CD4-positive, alpha-beta T cell treated with Interleukin-15 for 1 hour (primary cell): ENCODE data around the gene DMXL2.
A peak's percentile ranks its signal among the peaks of the same experiment; 100 is the strongest.
"Not testable (repeated sequence)": the region's sequence is repeated elsewhere in the genome, so short reads cannot be mapped to it uniquely, and the experiment has no call there.

Experiments
- DNase-seq: peaks from one replicate; pipeline ENCODE4 v3.0.0-alpha.2; 2020

Gene DMXL2

GRCh38 chr15:51623386-51623938, 891 bp upstream of the DMXL2 start:
- DNase-seq: no peak

DNA sequence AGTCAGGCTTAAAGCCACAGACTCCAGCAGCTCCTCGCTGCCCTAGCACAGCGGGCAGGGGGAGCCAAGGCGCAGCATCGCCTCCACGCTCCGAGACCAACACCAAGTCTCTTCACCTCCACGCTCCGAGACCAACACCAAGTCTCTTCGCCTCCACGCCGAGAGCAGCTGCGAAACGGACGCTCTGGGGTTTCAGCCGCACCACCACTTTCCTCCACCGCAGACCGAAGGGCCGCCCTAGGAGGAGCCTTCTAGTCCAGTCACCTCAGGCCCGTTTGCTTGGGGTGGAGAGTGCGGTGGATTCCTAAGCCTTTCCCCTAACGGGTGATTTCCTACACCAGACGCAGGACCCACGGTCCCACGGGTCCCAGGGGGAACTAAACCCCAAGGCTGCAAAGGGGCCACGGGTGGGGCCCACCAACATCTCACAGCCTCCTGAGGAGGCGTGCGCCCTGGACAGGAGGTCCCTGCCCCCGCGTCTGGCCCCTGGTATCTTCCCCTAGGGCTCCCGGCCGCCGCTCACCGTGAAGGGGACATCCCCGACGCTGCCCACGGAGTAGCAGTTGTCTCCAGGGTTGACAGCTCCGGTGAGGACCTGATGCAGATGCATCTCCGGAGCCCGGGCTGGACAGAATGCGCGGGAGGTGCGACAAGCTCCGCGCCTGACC, 501 bp downstream of the DMXL2 start:
- peak; percentile 57 for DNase-seq

- DNase-seq: no peak
These were observed 1.3 kb downstream of the DMXL2 start for GRCh38 chr15:51621155-51621765.

GRCh38 chr15:51620641-51621040, 1.9 kb downstream of the DMXL2 start:
- DNase-seq: no peak

DNA sequence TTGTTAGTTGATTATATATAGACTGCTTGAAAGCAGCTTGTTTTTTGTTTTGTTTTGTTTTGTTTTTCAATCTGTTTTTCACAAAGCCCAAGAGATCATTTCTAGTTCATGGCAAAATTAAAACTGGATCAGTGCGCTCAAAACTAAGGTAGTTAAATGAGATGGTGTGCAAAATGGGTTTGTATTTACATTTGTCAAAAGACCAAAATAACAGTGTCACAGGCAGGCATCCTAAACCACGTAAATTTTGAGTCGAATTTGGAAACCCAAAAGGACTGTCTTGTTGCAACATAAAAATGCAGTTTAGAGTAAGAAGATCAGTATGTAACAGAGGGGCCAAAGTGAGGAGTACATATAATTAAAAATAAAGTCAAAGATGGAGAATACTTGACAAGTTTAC, 2.4 kb downstream of the DMXL2 start:
- DNase-seq: no peak

- peak; percentile 59 for DNase-seq
These were observed 3.1 kb downstream of the DMXL2 start for GRCh38 chr15:51619331-51620035.

- DNase-seq: no peak
These were observed 4.7 kb downstream of the DMXL2 start for GRCh38 chr15:51617886-51618285.

GRCh38 chr15:51613951-51614350, 8.6 kb downstream of the DMXL2 start:
- DNase-seq: no peak

DNA sequence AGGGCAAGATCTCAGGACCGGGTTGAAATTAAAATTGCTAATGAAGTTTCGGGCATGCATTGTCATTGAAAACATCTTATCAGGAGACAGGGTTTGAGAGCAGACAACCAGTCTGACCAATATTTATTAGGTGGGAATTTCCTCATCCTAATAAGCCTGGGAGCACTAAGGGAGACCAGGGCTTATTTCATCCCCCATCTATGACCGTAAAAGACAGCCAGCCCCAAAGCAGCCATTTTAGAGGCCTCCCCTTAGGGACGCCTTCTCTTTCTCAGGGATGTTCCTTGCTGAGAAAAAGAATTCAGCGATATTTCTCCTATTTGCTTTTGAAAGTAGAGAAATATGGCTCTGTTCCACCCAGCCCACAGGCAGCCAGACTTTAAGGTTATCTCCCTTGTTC, 9.9 kb downstream of the DMXL2 start:
- DNase-seq: not testable (repeated sequence)

- DNase-seq: not testable (repeated sequence)
These were observed 19.1 kb downstream of the DMXL2 start for GRCh38 chr15:51603462-51603948.

- no peak for DNase-seq
These were observed 19.6 kb downstream of the DMXL2 start for GRCh38 chr15:51603002-51603401.

- DNase-seq: no peak
These were observed 20.1 kb downstream of the DMXL2 start for GRCh38 chr15:51602484-51602883.

DNA sequence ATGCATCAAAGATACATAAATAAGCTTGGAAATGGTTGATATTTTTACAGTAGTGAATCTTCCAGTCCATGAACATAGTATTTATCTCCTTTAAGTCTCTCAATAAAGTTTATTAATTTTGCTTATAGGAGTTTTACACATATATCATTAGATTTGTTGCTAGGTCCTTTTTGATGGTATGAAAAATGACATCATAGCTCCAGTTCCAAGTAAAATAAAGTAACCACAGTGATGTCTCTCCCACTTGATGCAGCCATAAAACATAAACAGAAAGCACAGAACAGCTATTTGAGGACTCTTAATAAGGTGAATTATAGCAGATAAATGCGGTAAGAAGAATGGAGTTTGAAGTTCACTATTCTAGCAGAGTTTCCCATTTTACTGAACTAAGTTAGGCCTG, 20.8 kb downstream of the DMXL2 start:
- DNase-seq: no peak

DNA sequence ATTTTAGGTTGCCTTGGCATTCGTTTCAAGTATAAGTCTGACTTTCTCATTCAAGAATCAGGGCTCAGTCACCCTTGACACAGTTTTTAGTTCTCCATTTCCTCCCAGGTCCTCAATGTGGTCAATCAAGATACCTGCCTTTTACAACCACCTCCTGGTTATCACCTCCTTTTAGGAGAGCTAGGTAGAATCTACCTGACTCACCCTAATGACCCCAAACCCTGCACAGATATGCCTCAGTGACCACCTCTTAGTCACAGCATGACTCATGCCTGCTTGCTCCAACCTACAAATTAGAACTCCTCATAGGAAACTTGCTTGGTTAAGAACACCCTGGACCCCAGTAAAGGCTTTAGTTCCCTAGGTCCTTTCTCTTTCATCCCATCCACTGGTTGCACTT, 22.5 kb downstream of the DMXL2 start:
- DNase-seq: no peak

DNA sequence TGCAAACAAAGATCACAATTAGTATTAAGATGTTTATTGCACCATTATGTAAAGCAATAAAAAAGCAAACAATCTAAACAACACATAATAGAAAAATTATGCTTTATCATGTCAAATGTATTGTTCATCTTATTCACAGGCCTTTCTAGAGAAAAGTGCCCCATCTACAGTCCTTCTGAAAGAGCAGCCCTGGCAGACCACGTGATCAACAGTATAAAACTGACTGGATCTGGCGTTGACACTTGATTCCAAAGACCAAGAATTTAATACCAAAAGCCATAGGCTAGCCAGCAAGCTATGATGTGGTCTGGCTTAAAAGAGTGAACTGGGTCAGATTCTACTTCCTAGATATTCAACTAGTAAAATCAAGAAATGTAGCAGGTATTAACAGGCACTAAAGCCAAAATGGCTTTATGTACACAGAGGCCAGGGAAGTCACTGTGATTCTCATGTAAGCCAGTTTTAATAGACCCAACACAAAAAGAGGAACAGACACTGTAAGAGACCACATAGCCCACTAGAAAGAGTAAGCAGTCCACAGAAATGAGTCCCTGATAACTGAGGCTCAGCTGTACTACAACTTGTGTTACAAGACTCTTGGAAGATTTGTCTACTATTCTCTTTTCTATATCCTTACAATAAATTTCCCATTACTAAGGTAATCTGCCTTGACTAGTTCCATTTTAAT, 32.5 kb downstream of the DMXL2 start:
- DNase-seq: no peak

DNA sequence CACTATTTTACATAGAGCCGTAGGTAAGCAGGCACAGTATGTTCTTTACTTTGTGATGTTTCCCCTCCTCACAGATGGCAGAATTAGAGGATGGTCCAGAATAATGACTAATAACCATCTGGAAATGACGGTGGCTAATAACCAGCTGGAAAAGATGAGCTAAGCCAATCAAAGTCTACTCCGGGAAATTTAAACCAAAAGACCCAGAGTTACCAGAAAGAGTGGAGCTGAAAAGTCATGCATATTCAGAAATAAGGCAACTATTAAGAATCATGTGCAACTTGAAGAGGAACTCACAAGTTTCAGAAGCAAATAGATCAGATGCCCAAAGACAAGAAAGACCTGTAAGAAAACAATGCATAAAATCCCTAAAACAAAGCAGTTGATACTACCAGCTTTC, 33.6 kb downstream of the DMXL2 start:
- no peak for DNase-seq

- no peak for DNase-seq
These were observed 36.6 kb downstream of the DMXL2 start for GRCh38 chr15:51585986-51586385.

DNA sequence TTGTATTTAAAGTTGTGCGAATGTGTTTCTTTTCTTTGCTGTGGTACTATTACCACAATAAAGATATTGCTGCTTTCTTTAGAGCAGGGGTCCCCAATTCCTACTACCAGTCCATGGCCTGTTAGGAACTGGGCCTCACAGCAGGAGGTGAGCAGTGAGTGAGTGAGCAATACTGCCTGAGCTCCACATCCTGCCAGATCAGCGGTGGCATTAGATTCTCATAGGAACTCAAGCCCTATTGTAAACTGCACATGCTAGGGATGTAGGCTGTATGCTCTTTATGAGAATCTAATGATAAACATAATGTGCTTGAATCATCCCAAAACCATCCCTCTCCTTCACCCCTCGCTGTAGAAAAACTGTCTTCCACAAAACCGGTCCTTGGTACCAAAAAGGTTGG, 41.6 kb downstream of the DMXL2 start:
- DNase-seq: no peak

GRCh38 chr15:51580385-51580784, 42.2 kb downstream of the DMXL2 start:
- no peak for DNase-seq

GRCh38 chr15:51579012-51579411, 43.6 kb downstream of the DMXL2 start:
- no peak for DNase-seq

DNA sequence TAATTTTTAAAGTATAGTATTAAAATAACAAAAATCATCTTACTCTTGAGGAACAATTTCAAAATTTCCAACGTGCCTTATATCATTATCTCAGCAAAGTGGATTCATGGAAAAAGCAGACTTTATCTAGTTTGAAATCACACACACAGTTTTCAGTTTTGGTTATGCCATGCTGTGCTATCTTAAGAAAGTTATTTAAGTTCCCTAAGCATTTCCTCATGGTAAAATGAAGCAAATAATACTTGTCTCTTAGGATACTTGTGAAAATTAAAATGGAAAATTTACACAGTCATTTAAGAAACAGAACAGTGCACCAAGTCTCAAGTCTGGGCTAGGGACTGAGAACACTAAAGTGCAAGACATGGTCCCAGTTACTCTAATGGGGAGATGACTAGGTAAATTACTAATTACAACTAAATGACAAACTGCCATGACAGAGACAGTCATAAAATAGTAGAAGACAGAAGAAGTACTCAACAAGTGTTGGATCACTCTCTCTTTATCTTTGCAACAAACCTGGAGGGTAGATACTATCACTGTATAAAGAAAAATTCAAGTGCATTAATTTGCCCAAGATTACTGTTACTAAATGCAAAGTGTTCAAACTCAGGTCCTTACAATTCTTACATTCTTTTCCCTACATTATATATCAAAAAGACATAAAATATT, 44.8 kb downstream of the DMXL2 start:
- DNase-seq: no peak

DNA sequence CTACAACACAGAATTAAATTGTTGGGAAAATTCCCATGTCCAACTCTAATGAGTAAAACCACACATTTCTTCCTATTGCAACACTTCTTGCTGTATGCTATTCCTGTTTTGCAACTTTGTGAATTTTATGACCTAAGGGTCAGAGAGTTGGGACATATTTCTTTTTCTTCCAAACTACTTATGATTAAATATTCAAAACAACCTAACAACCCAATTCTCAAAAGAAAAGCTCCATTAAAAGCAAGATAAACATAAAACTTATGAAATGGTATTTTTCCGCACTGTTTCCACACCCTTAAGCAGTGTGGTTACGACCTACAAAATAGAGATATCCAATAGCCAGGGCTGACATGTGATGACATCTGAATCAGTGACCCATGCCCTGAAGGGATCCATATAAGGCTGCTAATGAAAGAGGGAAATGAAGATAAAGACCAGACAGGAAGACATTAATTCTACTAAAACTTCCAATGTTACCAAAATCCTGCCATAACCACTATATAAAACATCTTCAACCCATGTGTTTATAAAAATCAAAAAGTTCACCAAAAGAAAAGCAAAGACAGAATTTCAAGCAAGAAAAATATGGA, 45.6 kb downstream of the DMXL2 start:
- DNase-seq: peak; percentile 47
